ENCODE data around the gene IL33.

IL33 gene

GRCh38 chr9:6302417-6302816 lies 86.8 kb downstream of the IL33 start:
- no peaks in the 10 kb centered on the region for H3K36me3 ChIP-seq (ENCODE audit: insufficient read depth, low read length)
- no peaks in the 10 kb centered on the region for H3K9me3 ChIP-seq (ENCODE audit: control insufficient read depth, insufficient read depth, low read length)
- H3K9ac ChIP-seq (ENCODE audit: low read depth, low read length): no peak overlapping the region
- H3K4me1 ChIP-seq (ENCODE audit: insufficient read depth, low read length): no peaks in the 10 kb centered on the region

GRCh38 chr9:6304232-6304631 lies 88.6 kb downstream of the IL33 start:
- no peaks in the 10 kb centered on the region for H3K9me3 ChIP-seq (ENCODE audit: control insufficient read depth, insufficient read depth, low read length)
- H3K4me1 ChIP-seq (ENCODE audit: insufficient read depth, low read length): no peaks in the 10 kb centered on the region; the same call in 1 of the 2 replicates
- no peak overlapping the region for H3K9ac ChIP-seq (ENCODE audit: low read depth, low read length)
- H3K36me3 ChIP-seq (ENCODE audit: insufficient read depth, low read length): no peaks in the 10 kb centered on the region

GRCh38 chr9:6305954-6306563 lies 90.5 kb downstream of the IL33 start:
- Histone ChIP-seq H3K4me1 (ENCODE audit: insufficient read depth, low read length) (no peaks in the 10 kb centered on the region; the same call in 1 of the 2 replicates), H3K36me3 (ENCODE audit: insufficient read depth, low read length) (no peaks in the 10 kb centered on the region), H3K9me3 (ENCODE audit: control insufficient read depth, insufficient read depth, low read length) (no peaks in the 10 kb centered on the region), H3K9ac (ENCODE audit: low read depth, low read length) (no peak overlapping the region)

Measured in ES-I3 (cell line).